BJ (cell line): Measurements from ENCODE around the gene PPP2R5D. TPM values are rescaled to one million over a fixed set of nuclear protein-coding genes. Genes with fewer than 3 reads are reported as not detected.

ENCODE experiments used
- CTCF ChIA-PET: fragments of 350-600 bp; formaldehyde crosslinking; extraction: SDS; loops from one replicate; lab custom pipeline; 2021; ENCODE audit warnings: antibody characterized with exemption, inconsistent platforms; lab: Yijun Ruan, JAX
- POLR2A ChIA-PET: fragments of 300-600 bp; sonication (Branson Sonifier 250); formaldehyde crosslinking; extraction: SDS; loops from one replicate; lab custom pipeline; 2021; ENCODE audit warnings: antibody characterized with exemption; lab: Charles Lee
- DNase-seq: peaks from one replicate; pipeline ENCODE4 v3.0.0-alpha.2; 2011; ENCODE audit warnings: low read depth
- H3K27me3 ChIP-seq: 2 replicates; pipeline ENCODE4 v1.6.0; 2011; ENCODE audit warnings: low read length; ENCODE audit not compliant: control insufficient read depth, insufficient read depth
- H3K36me3 ChIP-seq: 2 replicates; pipeline ENCODE4 v1.5.1; 2011; ENCODE audit warnings: low read length; ENCODE audit not compliant: control insufficient read depth, insufficient read depth
- H3K4me3 ChIP-seq: 2 replicates; pipeline ENCODE4 v1.5.1; 2011; ENCODE audit warnings: low read depth, mild to moderate bottlenecking, control low read depth, low read length
- polyA plus RNA-seq: library from polyadenylated mRNA; depleted of rRNA; stranded (reverse); fragments of >200 nt; gene quantifications from 2 replicates; pipeline ENCODE4 v1.2.3, GENCODE V29; 2011; rRNA removed
- TF ChIP-seq, protein P1 (sequence below): IDR thresholded peaks from 2 replicates; pipeline ENCODE4 v1.5.1; 2011; ENCODE audit warnings: low read depth, mild to moderate bottlenecking, control low read depth, inconsistent platforms, low read length, moderate library complexity; ENCODE audit not compliant: insufficient read depth

Gene PPP2R5D
- polyA plus RNA-seq, 1 experiment, result 61.8 TPM

GRCh38 chr6:43061861-43062260 is 77.5 kb downstream of the PPP2R5D start:
- TF ChIP-seq, protein P1, sequence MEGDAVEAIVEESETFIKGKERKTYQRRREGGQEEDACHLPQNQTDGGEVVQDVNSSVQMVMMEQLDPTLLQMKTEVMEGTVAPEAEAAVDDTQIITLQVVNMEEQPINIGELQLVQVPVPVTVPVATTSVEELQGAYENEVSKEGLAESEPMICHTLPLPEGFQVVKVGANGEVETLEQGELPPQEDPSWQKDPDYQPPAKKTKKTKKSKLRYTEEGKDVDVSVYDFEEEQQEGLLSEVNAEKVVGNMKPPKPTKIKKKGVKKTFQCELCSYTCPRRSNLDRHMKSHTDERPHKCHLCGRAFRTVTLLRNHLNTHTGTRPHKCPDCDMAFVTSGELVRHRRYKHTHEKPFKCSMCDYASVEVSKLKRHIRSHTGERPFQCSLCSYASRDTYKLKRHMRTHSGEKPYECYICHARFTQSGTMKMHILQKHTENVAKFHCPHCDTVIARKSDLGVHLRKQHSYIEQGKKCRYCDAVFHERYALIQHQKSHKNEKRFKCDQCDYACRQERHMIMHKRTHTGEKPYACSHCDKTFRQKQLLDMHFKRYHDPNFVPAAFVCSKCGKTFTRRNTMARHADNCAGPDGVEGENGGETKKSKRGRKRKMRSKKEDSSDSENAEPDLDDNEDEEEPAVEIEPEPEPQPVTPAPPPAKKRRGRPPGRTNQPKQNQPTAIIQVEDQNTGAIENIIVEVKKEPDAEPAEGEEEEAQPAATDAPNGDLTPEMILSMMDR, result no peak
- DNase-seq, result no peak
- no peaks in the 10 kb centered on the region for H3K27me3 ChIP-seq
- H3K36me3 ChIP-seq, result peaks cover 7% of the 10 kb centered on the region; the same call in 1 of the 2 replicates
- POLR2A ChIA-PET, result no interaction called here
- no peak overlapping the region for H3K4me3 ChIP-seq
- CTCF ChIA-PET, result interaction anchor here (0.8 to 3.7 kb wide), 2 partner anchors 64 to 81 kb away, joined by 3 to 25 read pairs; no protein-coding TSS in a partner anchor

Other genes starting within 250 kb of the PPP2R5D start
- 16.5 and 23.8 TPM in 2 replicates for gene TBCC, start 238.5 kb upstream of the PPP2R5D start, polyA plus RNA-seq
- gene BICRAL, start 202.5 kb upstream of the PPP2R5D start, polyA plus RNA-seq, result 7.4 and 8.6 TPM in 2 replicates
- gene RPL7L1, start 105.0 kb upstream of the PPP2R5D start, polyA plus RNA-seq, result 30.2 and 44.4 TPM in 2 replicates
- gene PTCRA, start 68.5 kb upstream of the PPP2R5D start, polyA plus RNA-seq, result not detected in 2 replicates
- gene CNPY3, start 55.1 kb upstream of the PPP2R5D start, polyA plus RNA-seq, result 45.7 and 50.6 TPM in 2 replicates
- 0.10 and 0.39 TPM in 2 replicates for gene GNMT, start 23.8 kb upstream of the PPP2R5D start, polyA plus RNA-seq
- gene PEX6, start 5.4 kb upstream of the PPP2R5D start, polyA plus RNA-seq, result 2.8 and 5.6 TPM in 2 replicates
- gene MEA1, start 29.4 kb downstream of the PPP2R5D start, polyA plus RNA-seq, result 107 and 121 TPM in 2 replicates
- 56.0 and 102 TPM in 2 replicates for gene KLHDC3, start 29.7 kb downstream of the PPP2R5D start, polyA plus RNA-seq
- gene RRP36, start 37.1 kb downstream of the PPP2R5D start, polyA plus RNA-seq, result 43.1 and 52.7 TPM in 2 replicates
- gene CUL7, start 69.3 kb downstream of the PPP2R5D start, polyA plus RNA-seq, result 31.8 and 50.7 TPM in 2 replicates
- gene MRPL2, start 74.9 kb downstream of the PPP2R5D start, polyA plus RNA-seq, result 20.5 and 22.8 TPM in 2 replicates
- 13.2 and 16.8 TPM in 2 replicates for gene KLC4, start 75.1 kb downstream of the PPP2R5D start, polyA plus RNA-seq
- gene PTK7, start 91.7 kb downstream of the PPP2R5D start, polyA plus RNA-seq, result 187 and 362 TPM in 2 replicates
- 34.8 and 50.5 TPM in 2 replicates for gene SRF, start 186.7 kb downstream of the PPP2R5D start, polyA plus RNA-seq
- gene CUL9, start 197.6 kb downstream of the PPP2R5D start, polyA plus RNA-seq, result 9.7 and 12.4 TPM in 2 replicates
- gene DNPH1, start 244.9 kb downstream of the PPP2R5D start, polyA plus RNA-seq, result 48.6 and 63.9 TPM in 2 replicates